ENCODE data around the gene CDRT4.
"Not testable (repeated sequence)": the region's sequence is repeated elsewhere in the genome, so short reads cannot be mapped to it uniquely, and the experiment has no call there.

The CDRT4 gene

GRCh38 chr17:15442311-15443180 lies 24.9 kb downstream of the CDRT4 start:
- H3K4me3 ChIP-seq (ENCODE audit: low read depth, low read length): no peak overlapping the region
- DNase-seq (ENCODE audit: low read depth): no peak
- TF ChIP-seq CTCF (conservative IDR thresholded peaks at IDR 0.05; ENCODE audit: low read depth, low read length): no peak

GRCh38 chr17:15441315-15441714 lies 26.1 kb downstream of the CDRT4 start:
- no peak for TF ChIP-seq CTCF (conservative IDR thresholded peaks at IDR 0.05; ENCODE audit: low read depth, low read length)
- H3K4me3 ChIP-seq (ENCODE audit: low read depth, low read length): no peak overlapping the region
- DNase-seq (ENCODE audit: low read depth): no peak

GRCh38 chr17:15440347-15440746 lies 27.1 kb downstream of the CDRT4 start:
- TF ChIP-seq CTCF (conservative IDR thresholded peaks at IDR 0.05; ENCODE audit: low read depth, low read length): no peak
- DNase-seq (ENCODE audit: low read depth): no peak
- no peak overlapping the region for H3K4me3 ChIP-seq (ENCODE audit: low read depth, low read length)

- not testable (repeated sequence) for H3K4me3 ChIP-seq (ENCODE audit: low read depth, low read length); DNase-seq (ENCODE audit: low read depth)
Observed at GRCh38 chr17:15439205-15439985, 28.0 kb downstream of the CDRT4 start.

- no peak overlapping the region for H3K4me3 ChIP-seq (ENCODE audit: low read depth, low read length)
- no peak for TF ChIP-seq CTCF (conservative IDR thresholded peaks at IDR 0.05; ENCODE audit: low read depth, low read length)
- no peak for DNase-seq (ENCODE audit: low read depth)
Observed at GRCh38 chr17:15438491-15439105, 28.8 kb downstream of the CDRT4 start.

- no peak for TF ChIP-seq CTCF (conservative IDR thresholded peaks at IDR 0.05; ENCODE audit: low read depth, low read length)
- H3K4me3 ChIP-seq (ENCODE audit: low read depth, low read length): no peak overlapping the region
- DNase-seq (ENCODE audit: low read depth): no peak
Observed at GRCh38 chr17:15437303-15437635, 30.2 kb downstream of the CDRT4 start.
